GM21619 (cell line): ENCODE results near the gene ALK.

Experiments
- ATAC-seq: cut with Tn5 transposase; IDR thresholded peaks from one replicate; pipeline ENCODE4 v1.9.1; 2021; ENCODE audit not compliant: unreplicated experiment

ALK gene

GRCh38 chr2:29423061-29423666 is 498.2 kb downstream of the ALK start:
- ATAC-seq: no peak

DNA sequence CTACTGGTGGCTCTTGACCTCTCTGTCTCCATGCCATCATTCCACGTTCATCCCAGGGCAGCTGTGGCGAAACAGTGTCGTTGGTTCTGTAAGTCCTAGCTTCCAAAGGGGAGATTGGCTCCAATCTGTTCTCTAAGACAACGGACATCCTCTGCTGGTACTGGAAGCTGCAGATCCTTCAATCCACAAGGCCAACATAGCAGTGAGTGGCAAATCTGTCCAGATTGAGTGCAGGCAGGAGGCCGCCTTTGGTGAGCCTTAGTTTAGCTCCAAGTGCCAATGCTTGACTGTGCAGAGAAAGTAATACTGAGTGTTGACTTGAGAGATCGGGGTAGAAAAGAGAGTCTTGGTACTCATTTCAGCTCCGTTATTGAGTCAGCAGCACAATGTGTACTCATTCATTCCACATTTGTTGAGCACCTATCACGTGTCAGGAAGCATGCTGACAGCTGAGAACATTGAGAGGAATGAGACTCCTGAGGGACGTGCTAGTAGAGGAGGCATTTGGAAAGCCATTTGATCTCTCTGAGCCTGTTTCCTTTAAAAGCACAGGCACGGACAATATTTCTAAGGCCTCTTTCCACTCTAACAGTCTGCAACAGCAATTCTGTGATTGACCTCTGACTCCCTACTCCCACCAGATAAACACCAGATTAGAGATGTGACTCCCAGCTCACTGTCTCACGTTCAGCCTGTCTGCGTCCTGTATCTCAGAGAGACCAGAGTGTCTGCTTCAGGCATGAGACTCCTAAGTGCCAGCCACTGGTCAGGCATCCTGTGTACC is 500.2 kb downstream of the ALK start:
- no peak for ATAC-seq

- no peak for ATAC-seq
Measured at GRCh38 chr2:29420464-29420863, 500.9 kb downstream of the ALK start.

DNA sequence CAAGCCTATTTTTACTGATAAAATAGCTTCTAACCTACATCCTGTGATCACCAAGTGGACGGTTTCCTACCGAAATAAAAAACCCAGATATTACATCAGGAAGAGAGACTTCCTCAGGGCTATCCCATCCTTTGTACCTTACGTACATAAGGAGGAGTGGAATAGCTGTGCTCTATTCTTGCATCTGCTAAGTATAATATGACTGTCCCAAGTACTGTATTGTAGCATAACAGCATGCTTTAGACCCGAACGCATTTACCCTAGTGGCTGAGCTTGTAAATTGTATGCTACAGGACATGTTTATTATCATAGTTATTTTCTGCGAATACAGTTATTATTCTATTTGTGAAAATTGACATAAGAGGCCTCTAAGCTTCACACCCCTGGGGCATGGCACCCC is 503.8 kb downstream of the ALK start:
- ATAC-seq: no peak

- ATAC-seq: no peak
Measured at GRCh38 chr2:29412197-29412925, 509.0 kb downstream of the ALK start.

GRCh38 chr2:29405707-29406106 is 515.7 kb downstream of the ALK start:
- ATAC-seq: no peak

DNA sequence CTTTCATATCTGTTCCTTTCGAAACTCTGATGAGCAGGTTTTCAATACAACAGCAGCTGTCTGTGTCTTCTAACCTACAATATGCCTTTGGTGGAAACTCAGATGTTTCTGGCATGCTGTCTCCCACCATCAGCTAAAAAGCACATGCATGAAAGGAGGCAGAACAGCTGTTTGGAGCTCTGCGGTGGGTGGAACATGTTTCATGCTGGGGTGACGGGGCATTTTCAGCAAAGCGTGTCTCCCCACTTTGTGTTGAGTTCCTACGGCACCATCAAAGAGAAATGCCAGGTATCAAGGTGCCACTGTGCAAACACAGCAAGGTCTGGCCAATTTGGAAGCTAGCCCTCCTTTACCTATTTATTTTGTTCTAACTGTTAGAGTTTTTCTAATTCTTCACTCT is 516.1 kb downstream of the ALK start:
- no peak for ATAC-seq

DNA sequence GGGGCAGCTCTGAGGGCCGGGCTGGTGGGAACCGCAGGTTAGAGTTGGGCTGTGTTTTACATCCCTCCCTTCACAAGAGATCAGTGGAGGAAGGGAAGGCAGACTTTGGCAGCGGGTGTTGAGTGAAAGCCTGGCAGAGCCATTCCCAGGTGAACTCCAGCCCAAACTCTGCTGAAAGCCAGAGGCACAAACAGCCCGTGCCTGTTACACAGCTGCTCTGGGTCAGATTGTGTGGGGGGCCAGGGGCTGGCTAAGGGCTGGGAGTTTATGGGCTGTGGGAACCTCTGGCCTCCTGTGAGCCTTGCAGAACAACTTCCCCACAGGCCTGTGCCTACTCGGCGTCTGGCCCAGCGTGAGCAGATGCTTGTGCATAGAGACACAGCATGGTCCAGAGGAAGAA is 519.4 kb downstream of the ALK start:
- ATAC-seq: no peak

DNA sequence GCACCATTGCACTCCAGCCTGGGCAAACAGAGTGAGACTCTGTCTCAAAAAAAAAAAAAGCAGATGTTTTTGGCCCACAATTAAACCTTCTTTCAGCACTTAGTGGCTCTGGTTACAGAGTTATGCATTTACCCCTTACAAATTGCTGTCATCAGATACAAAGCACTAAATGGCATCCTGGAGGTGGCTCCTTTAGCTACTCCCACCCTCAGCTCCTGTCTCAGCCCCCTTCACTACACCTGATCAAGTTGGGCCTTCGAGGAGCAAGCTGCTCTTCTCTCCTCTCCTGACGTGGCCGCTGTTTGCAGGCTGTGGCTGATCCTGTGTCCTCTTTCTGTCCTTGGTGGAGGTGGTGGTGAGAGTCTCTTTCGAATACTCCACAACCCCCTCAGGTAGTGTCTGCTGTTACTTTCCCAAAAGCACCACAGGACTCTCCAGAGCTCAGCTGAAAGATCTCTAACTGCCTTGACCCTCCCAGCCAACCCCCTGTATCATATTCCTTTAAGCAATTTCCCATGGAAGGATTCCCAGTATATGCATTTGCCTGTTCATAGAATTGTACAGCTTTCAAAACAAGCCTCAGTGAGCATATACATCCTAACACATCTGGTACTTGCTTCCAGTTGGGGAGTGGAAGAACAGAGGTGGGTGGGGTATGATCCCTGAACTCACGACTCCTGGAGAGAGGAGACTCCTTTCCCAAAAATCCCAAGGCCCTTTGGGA is 520.3 kb downstream of the ALK start:
- ATAC-seq: no peak

- no peak for ATAC-seq
Measured at GRCh38 chr2:29398384-29399237, 522.8 kb downstream of the ALK start.

DNA sequence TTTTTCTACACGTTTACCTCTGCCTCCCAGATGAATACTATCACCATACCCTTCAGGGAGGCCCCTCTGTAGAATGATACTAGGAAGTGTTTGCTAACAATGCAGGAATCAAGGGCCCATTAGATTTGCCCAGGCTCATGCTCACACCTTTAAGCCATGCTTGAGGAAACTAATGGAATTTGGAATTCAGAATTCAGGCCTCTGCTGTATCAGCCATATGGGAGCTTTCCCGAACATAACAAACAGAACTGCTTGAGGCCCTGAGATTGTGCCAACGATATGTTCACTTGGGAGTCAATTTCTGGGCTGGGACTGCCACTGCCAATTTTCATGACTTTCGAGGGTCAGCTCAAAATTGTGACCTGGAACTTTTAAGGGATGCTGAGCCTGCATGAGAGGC is 523.7 kb downstream of the ALK start:
- no peak for ATAC-seq

- no peak for ATAC-seq
Measured at GRCh38 chr2:29397039-29397438, 524.3 kb downstream of the ALK start.

- ATAC-seq: no peak
Measured at GRCh38 chr2:29394981-29395350, 526.4 kb downstream of the ALK start.

- no peak for ATAC-seq
Measured at GRCh38 chr2:29394311-29394980, 526.9 kb downstream of the ALK start.

DNA sequence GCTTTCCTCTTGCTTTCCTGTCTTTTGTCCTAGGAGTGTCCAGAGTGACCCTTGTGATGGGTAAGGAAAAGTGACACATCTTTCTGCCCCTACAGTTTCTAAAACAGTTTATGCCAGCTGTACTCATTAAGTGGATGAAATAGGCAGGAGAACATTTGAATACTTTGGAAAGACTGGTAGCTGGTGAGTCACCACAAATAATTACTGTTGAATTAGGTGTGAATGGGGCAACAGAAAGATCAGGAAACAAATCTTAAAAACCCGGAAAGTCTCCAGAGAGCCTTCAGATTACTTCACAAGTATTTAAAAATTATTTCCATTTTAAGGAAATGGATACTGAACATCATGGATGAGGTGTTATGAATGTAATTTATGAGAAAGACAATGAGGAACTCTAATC is 527.7 kb downstream of the ALK start:
- no peak for ATAC-seq

GRCh38 chr2:29392774-29393173 is 528.6 kb downstream of the ALK start:
- ATAC-seq: no peak

DNA sequence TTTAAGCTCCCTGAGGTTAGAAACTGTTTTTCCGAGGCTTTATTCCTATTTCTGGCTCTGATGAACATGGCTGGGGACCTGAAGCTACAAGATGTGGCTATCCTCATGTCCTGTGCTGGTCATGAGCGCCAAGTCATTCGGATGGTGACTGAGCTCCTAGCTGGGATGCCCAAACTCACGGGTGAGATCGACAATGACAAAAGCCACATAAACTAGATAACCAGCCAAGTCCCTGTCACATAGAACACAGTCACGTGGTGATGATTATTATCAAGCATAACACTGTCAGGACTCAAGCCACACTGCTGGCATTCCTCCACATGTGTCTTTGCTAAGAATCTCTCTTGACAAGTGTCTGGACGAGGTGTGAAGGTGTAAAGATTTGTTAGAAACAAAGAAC is 531.2 kb downstream of the ALK start:
- ATAC-seq: no peak

- ATAC-seq: no peak
Measured at GRCh38 chr2:29389686-29390085, 531.7 kb downstream of the ALK start.

- no peak for ATAC-seq
Measured at GRCh38 chr2:29388071-29388470, 533.3 kb downstream of the ALK start.

GRCh38 chr2:29382486-29382885 is 538.9 kb downstream of the ALK start:
- no peak for ATAC-seq
